Stimulated activated CD4-positive, alpha-beta T cell treated with anti-CD3 and anti-CD28 coated beads, Interleukin-12 subunit alpha, Interleukin-12 subunit beta, amount 100 ng/mL, for 24 hours (primary cell): ENCODE measurements around the gene REEP5.
"Not testable (repeated sequence)": the region's sequence is repeated elsewhere in the genome, so short reads cannot be mapped to it uniquely, and the experiment has no call there.

ENCODE experiments used
- DNase-seq, 2 experiments: peaks; one replicate each; pipeline ENCODE4 v3.0.0-alpha.2; 2020; ENCODE audit warnings: low read depth in 2 of 2

The REEP5 gene

DNA sequence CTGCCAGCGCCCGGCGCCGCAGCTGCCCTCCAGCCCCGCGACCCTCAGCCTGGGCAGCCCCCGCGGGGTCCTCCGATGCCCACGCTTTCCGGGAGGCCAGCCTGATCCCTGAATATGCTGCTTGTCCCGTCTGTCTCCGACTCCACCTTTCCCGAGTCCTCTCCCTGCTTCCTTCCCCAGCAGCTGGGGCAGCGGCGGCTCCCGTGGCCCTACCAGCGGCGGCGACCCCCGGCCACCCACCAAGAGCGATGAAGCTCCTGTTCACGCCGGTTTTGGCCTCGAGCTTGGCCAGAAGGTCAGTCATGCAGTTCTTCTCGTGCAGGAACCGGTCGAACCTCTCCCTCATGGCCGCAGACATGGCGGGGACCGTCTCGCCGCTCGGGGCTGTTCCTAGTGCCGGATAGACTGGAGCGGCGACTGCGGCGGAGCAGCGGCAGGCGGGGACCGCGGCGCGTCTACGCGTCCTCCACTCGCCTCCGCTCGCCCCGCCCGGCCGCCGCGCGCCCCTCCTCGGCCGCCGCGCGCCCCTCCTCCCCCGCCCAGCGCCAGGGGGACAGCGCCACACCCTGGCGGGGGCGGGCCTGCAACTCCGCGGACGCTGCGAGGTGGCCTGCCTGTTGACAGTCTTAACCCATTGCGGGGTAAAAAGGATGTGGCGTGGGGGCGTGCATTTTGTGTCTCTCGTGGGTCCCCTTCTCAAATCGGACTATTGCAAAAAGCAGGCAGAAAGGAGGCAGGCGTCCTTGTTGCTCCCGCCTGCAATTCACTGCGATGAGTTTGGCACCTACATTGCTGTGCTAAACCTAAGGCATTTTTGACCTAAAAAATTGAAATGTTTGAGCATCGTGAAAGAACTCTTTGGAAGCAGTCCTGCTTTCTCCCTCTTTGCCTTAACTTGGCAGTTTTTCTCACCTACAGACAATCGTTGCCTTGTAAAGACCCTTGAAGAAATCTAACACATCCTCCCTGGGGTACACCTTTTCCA is at the start of gene REEP5:
Gene REEP5 (minus strand): TSS at position 395 of the 985 bp plus-strand sequence. CDS start 37 bp downstream, at position 358.
- DNase-seq: peak; percentile 69 to 74

DNA sequence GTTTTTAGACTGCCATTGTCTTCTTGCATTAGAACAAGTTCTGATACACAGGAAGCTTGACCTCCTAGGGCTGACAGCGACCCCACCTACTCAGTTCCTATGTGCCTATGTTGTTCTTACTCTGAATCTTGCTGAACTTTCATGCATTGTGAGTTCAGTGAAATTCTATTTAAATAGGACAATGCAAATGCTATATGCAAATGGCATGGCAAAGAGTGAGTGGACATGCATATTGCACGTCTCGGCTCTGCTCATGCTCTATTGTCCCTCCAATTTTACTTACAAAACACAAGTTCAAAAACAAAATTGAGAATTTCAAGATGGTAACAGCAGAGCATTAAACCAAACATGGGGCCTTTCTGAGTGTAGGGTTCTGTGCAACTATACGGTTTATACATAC is 49.2 kb upstream of the REEP5 start:
- no peak for DNase-seq

DNA sequence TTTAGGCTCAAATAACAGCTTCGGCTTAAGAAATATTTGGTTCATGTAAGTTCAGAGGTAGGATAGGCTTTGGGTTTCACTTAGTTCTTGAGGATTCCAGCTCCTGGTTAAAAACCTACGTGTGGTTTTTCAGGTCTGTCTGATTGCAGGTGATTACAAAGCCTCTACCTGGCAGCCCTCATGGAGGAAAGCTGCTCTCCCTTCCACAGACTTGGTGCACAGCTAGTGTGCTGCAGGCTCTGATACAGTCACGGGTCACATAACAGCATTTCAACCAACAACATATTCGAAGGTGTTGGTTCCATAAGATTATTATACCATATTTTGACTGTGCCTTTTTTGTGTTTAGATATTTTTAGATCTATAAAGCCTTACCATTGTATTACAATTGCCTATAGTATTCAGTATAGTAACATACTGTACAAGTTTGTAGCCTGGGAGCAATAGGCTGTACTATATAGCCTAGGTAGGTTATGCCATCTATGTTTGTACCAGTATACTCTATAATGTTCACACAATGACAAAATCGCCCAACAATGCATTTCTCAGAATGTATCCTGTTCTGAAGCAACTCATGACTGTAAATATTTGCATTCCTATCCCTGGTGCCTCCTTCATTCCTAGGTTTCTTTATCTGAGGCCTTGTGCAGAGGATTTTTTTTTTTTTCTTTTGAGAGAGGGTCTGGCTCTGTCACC is 46.5 kb upstream of the REEP5 start:
- no peak for DNase-seq

DNA sequence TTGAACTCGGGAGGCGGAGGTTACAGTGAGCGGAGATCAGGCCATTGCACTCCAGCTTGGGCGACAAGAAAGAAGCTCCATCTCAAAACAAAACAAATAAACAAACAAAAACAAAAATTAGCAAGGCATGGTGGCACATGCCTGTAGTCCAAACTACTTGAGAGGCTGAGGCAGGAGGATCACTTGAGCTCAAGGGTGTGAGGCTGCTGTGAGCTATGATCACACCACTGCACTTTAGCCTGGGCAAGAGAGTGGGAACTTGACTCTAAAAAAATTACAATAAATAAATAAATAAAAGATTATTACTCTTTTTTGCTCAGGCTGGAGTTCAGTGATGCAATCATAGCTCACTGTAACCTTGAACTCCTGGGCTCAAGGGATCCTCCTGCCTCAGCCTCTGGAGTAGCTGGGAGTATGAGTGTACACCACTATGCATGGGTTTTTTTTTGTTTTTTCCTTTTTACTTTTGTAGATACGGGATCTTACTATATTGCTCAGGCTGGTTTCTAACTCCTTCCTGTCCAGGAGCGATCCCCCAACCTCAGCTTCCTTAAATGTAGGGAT is 45.6 kb upstream of the REEP5 start:
- DNase-seq: no peak

DNA sequence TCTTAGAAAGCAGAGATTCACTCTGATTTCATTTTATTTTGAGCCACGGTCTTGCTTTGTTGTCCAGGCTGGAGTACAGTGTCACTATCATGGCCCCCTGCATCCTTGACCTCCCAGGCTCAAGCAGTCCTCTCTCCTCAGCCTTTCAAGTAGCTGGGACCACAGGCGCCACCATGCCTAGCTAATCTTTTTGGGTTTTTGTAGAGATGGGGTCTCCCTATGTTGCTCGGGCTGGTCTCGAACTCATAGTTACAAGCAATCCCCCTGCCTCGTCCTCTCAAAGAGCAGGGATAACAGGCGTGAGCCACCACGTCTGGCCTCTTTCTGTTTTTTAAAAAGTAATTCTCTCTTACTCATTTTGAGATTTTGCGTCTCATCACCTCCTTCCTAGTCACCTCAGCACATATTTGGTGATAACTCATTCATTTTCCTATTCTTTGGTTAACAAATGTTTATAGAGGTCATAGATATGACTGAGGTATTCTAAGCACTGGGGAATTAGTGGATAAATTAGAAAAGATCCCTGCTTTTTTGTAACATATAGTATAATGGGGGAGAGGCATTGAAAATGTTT is 43.8 kb upstream of the REEP5 start:
- no peak for DNase-seq

DNA sequence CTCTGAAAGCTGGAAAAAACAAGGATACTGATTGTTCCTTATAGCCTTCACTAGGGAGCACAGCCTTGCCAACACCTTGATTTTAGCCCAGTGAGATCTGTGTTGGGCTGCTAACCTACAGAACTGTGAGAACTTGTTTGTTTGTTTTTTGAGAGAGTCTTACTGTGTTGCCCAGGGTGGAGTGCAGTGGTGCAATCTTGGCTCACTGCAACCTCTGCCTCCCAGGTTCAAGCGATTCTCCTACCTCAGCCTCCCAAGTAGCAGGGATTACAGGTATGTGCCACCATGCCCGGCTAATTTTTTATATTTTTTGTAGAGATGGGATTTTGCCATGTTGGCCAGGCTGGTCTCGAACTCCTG is 41.3 kb upstream of the REEP5 start:
- DNase-seq: not testable (repeated sequence)

DNA sequence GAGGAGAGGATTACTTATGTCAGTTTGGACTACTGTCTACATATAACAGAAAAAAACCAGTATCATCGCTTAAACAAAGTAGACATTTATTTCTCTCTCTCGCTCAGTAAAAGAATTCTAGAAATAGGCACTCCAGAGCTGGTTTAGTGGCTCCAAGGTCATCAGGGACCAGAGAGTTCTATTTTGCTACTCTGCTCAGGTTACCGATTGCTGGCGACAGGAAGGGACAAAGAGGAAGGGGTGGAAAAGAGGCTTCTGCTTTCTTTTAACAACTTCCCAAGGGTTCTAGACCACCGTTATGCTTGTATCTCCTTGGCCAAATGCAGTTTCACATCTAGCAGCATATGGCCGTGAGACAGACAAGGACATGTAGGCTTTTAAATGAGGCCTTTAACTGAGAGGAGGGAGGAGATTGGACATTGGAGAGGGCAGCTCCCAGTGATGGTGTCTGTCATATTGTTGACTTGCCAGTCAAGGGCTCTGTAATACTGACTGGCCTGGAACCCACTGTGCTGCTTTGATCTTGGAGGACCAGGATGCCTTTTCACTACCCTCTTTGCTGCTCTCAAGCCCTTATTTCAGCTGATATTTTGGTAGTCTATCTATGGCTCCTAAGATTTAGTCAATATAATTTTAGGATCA is 39.0 kb upstream of the REEP5 start:
- no peak for DNase-seq

DNA sequence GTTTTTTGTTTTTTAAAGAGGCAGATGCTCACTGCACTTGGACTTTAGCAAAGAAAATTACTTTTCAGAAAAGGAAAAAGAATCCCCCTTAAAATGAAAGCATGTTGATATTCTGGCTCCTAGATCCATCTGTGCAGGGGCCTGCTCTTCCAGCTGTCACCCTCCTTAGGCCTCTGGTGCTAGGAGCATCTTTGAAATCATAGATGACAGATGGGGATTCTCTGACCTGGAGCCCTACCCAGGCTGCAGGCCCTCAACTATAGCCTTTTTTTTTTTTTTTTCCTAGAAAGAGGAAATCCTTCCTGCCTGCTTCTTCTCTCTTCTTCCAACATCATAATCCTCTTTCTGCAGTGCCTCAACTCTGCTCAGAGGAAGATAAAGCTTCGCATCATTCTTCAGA is 38.3 kb upstream of the REEP5 start:
- DNase-seq: no peak

DNA sequence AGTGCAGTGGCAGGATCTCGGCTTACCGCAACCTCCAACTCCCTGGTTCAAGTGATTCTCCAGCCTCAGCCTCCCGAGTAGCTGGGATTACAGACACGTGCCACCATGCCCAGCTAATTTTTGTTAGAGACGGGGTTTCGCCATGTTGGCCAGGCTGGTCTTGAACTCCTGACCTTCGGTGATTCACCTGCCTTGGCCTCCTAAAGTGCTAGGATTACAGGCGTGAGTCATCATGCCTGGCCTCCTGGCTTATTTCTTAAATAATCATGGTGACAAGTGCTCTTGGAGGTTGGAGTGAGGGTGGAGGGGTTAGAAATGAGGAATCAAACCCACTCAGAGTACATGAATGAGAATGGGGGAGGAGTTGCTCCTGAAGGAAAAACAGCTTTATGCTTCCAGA is 37.8 kb upstream of the REEP5 start:
- not testable (repeated sequence) for DNase-seq

DNA sequence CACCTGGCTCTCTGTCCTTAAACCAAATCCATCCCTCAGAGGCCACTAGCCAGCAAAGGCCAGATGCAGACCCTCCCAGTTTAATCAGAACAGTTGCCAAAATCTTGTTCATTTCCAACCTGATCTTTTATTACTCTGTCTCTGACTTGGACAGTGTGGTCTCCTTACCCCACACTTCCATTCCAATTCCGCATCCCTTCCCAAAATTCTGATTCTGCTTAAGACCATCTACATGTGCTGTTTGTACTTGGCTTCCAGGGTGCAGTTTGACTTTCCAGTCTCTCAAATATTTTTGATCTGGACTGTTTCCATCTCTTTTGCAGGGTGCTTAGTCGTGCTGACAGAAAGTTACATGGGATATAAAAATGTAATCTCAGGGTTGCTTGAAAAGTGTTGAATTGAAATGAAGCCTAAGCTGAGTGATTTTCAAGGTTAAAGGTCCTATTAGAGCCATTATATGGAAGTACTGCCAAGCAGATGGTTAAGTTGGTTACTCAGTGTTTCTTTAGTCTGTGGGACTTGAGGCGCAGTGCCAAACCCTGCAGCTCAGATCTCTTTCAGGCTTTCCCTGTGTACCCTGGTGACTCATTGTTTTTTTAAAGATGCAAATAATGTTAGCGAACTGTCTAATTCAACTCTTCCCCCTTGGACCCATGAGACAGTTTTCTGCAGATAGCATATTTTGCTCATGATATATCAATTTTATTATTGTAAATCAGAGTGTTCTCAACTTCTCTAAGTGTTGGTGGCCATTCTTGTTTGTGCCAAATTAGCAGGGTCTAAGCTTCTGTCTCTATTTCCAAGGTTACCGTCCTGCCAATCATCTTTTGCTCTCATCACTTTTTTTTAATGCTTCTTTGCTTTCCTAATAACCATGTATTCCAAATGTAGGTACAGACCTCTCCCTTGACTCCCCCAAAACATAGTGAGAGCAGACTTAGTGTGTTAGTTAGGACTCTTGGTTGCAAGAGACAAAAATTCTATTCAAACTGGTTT is 36.4 kb upstream of the REEP5 start:
- no peak for DNase-seq

DNA sequence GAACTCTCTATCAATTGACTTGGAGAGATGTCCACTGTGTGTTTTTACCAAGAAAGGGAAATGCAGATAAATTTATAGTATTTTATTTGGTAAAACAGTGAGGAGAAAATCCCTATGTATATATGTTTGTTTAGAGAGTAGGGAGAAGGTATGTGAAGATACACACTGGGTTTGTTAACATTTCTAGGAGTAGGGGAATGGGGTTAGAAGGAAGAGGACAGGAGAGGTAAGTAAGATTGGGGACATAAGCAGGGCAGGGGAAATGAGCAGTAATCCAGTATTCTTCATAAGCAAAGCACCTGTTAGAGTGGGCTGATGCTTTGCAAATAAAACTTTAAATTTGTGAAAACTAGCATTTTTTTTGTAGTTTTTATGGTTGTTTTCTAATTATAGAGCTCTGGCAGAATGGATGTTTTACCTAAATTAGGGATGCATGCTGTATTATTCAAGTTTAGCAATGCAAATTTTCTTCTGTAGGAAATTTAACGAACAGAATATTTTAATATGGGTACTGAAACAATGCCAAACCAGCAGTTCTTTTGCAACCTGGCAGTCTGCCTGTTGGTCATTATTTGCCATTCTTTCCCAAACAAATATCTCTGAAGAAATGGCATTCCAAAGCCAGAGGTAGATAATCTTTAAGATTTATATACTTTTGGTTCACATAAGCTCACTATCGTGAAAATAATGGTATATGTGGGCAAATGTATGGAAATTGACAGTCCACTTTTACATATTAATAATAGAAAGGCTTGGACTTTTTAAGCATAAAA is 35.2 kb upstream of the REEP5 start:
- DNase-seq: no peak

DNA sequence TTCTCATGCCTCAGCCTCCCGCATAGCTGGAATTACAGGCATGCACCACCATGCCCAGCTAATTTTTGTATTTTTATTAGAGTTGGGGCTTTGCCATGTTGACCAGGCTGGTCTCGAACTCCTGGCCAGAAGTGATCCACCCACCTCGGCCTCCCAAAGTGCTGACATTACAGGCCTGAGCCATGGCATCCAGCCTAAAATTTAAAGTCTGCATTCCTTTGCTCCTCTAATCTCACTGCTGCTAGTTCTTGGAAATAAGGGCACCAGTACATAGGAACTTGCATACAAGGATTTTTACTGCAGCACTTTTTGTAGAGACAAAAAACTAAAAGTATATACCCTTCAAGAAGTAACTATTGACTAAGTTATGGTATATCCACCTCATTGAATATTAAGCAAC is 34.6 kb upstream of the REEP5 start:
- no peak for DNase-seq

DNA sequence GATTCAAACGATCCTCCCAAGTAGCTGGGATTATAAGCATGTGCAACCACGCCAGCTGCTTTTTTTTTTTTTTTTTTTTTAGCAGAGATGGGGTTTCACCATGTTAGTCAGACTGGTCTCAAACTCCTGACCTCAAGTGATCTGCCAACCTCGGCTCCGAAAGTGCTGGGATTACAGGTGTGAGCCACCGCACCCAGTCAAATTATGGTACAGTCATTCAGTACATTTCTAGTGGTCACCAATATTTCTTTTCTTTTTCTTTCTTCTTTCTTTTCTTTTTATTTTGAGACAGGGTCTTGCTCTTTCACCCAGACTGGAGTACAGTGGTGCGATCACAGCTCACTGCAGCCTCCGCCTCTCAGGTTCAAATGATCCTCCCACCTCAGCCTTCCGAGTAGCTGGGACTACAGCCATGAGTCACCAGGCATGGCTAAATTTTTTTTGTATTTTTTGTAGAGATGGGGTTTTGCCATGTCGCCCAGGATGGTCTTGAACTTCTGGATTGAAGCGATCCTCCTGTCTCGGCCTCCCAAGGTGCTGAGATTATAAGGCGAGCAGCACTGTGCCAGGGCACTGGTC is 29.2 kb upstream of the REEP5 start:
- DNase-seq: no peak

DNA sequence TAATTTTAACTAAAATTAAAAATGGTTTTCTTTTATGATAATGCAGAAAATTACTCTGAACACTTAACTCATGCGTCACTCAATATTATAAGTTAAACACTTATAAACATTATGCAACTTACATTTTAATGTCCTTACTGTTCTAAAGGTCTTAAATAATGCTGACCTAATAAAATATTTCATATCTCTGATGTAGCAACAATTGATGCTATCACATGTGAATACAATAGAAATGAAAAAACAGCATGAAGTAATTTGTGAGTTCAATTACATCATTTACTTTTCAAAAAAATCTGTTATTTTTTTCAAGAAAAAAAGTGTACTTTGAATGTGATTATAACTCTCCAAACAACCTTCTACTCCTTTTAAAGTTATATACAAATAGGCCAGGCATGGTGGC is 26.4 kb upstream of the REEP5 start:
- DNase-seq: no peak

DNA sequence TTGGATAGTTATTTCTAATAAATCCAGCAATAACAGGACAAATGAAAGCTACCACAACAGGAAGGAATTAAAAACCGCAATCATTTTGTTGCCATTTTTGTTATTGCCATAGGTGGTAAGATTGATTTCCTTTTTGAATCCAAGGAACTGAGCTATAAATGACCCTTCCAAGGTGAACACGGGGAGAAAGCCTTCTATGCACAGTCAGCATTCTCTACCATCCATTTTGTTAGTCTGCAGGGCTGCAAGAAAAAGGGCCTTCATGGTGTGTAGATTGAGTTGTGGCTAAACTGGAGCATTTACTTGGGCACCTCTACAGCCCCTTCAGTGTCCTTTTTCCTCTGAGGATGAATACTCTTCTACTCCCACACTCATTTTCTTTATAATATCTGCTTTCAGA is 18.6 kb upstream of the REEP5 start:
- DNase-seq: no peak

DNA sequence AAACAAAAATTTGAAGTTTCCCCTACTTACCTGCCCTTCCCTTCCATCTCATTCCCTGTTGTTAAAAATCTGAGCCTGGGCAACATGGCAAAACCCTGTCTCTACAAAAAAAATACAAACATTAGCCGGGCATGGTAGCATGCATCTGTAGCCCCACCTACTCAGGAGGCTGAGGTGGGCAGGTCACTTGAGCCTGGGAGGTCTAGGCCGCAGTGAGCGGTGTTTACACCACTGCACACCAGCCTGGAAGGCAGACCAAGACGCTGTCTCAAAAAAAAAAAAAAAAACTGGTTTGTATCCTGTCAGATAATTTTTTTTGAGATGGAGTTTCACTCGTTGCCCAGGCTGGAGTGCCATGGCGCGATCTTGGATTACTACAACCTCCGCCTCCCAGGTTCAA is 16.3 kb upstream of the REEP5 start:
- DNase-seq: no peak

DNA sequence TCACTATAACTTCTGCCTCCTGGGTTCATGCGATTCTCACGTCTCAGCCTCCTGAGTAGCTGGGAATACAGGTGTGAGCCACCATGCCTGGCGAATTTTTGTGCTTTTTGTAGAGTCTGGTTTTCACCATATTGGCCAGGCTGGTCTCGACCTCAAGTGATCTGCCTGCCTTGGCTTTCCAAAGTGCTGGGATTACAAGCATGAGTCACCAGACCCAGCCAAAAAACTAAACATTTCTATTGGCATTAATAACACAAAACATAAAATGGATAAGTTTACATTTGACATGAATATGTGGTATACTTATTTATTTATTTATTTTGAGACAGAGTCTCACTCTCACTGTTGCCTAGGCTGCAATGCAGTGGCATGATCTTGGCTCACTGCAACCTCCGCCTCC is 13.6 kb upstream of the REEP5 start:
- DNase-seq: no peak

DNA sequence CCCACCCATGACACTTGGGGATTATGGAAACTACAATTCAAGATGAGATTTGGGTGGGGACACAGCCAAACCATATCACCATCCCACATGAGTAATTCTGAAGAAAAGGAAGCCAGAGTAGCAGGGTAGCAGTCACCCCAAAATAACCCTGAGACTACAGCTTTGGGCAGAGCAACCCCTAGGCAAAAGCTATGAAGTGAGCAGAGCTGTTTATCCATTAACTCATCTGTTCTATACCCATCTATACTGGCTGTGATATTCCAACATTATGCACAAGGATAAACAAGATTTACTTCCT is 12.3 kb upstream of the REEP5 start:
- DNase-seq: no peak

DNA sequence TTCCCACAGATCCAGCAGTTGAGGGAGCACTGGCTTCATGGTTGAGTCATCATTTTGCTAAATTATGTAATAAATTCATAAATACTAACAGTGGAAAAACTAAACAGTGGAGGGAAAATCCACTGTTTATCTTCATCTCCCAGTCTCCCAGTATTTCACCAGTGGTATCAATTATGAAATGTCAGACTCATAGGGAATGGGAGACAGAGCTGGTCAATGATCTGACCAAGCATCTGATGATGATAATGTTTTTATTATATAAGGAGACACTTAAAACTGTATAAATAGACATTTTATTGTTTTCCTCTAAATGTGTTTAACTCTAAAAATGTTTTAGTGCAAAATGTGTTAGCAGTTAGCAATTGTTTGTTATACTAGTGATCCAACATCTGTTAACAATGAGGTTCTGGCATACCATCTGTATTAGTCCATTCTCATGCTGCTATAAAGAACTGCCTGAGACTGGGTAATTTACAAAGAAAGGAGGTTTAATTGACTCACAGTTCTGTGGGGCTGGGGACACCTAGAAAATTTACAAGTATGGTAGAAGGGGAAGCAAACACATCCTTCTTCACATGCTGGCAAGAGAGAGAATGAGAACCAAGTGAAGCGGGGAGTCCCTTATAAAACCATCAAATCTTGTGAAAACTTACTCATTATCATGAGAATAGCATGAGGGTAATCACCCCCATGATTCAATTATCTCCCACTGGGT is 11.8 kb upstream of the REEP5 start:
- no peak for DNase-seq
